Pancreas (tissue), 10 donors: ENCODE measurements around the gene MBD6. TPM values are rescaled to one million over a fixed set of nuclear protein-coding genes. Genes with fewer than 3 reads are reported as not detected.

Experiments
- ATAC-seq, 4 donors: fragments of 200-7000 bp; cut with Tn5 transposase; one replicate each; pipeline versions ENCODE4 v1.8.0 to v1.9.1; 2020; ENCODE audit warnings: mild to moderate bottlenecking in 4 of 4, moderate library complexity in 4 of 4
- DNase-seq, 6 donors: peaks; one replicate each; pipeline ENCODE4 v3.0.0-alpha.2; 2020
- FAIRE-seq: peaks from 2 replicates; lab custom pipeline; 2012; peaks lifted over from hg19 to GRCh38; lab: Jason Lieb, UNC
- H3K27ac ChIP-seq, 4 donors: fragments of 200-600 bp; sonication (generic); 1 replicate in 3 of 4; 2 replicates in 1 of 4; pipeline versions ENCODE4 v1.5.0 to v1.8.0; 2020
- H3K27me3 ChIP-seq, 4 donors: fragments of 200-600 bp; one replicate each; pipeline ENCODE4 v1.8.0; 2021
- H3K36me3 ChIP-seq, 3 donors: fragments of 200-600 bp; sonication (generic) in 1 of 3; one replicate each; pipeline versions ENCODE4 v1.5.0 to v1.8.0; 2020 to 2021
- H3K4me1 ChIP-seq, 3 donors: fragments of 200-600 bp; one replicate each; pipeline ENCODE4 v1.8.0; 2021
- H3K4me3 ChIP-seq, 4 donors: fragments of 200-600 bp; sonication (generic) in 2 of 4; one replicate each; pipeline versions ENCODE4 v1.5.0 to v1.8.0; 2020 to 2021
- H3K9me3 ChIP-seq, 4 donors: fragments of 200-600 bp; one replicate each; pipeline ENCODE4 v1.8.0; 2021
- CTCF ChIP-seq, 4 donors: fragments of 200-600 bp; sonication (generic) in 3 of 4; IDR thresholded peaks; one replicate each; pipeline versions ENCODE4 v1.5.0 to v1.8.0; 2021; ENCODE audit warnings: antibody characterized with exemption in 4 of 4
- WGBS, 2 donors: extraction: QIAGEN DNeasy Blood & Tissue Kit; methylation state at CpG; one replicate each; pipeline ENCODE4 v1.1.7; 2013; 5-methylcytosine and 5-hydroxymethylcytosine counted together
- intact Hi-C, 3 donors: fragments of 100-400 bp; cut with DNase I; formaldehyde crosslinking; loops; one replicate each; pipeline versions ENCODE4 v1.11.1 to v1.14.2; 2022
- polyA plus RNA-seq, 2 donors: library from polyadenylated mRNA; stranded (reverse); fragments of 200-250 nt; gene quantifications; one replicate each; pipeline ENCODE4 v1.2.3, GENCODE V29; 2013
- total RNA-seq, 6 donors: library from RNA; stranded (reverse); fragmentation: NEBNext Ultra II Directional in 4 of 6; extraction: Animal tissue kit (Norgen Biotek cat#: 25700) in 4 of 6; gene quantifications; one replicate each; pipeline versions ENCODE4 v1.2.1 to v1.2.4, GENCODE V29; 2021 to 2023
- donor health status: healthy with polysubstance abuse.
- donor health status: DM: no; HTN: no; CAD: no; lungs with moderate emphysema.
- donor health status: DM: no; HTN: no; CAD: no.
- donor health status: control.
- donor health status: control.
- donor health status: Bipolar disorder and iron deficiency.
- donor health status: DM: yes; HTN: yes; CAD: no.
- donor health status: DM: no; HTN: no; CAD: no.
- donor health status: DM: no; HTN: no; CAD: no.
- donor health status: DM: yes; HTN: yes; CAD: no.

The MBD6 gene
- total and polyA plus RNA-seq, 8 donors: 37.4 to 87.1 (median 51.9) TPM

- peaks cover 0 to 4% (median 0%) of the 10 kb centered on the region in 4 donors for H3K27me3 ChIP-seq
- ATAC-seq (no peak), FAIRE-seq (no peak), DNase-seq (peak in 1 of 6 donors; percentile 43)
- WGBS, 2 donors: 64 to 73% methylated on average over 7 of the region's 7 CpGs
- H3K4me1 ChIP-seq: peaks cover 3 to 5% (median 3%) of the 10 kb centered on the region in 3 donors
- H3K27ac ChIP-seq: no peak overlapping the region
- no peaks in the 10 kb centered on the region for H3K36me3 ChIP-seq
- no peaks in the 10 kb centered on the region for H3K9me3 ChIP-seq
- intact Hi-C loops: no loop called here
- peak overlapping the region in 1 of 4 donors; percentile 55 for H3K4me3 ChIP-seq
- TF ChIP-seq CTCF (IDR thresholded peaks at IDR 0.05): no peak
Observed at GRCh38 chr12:57474862-57475261, 47.8 kb upstream of the MBD6 start.

- ATAC-seq: peak; percentile 60 to 73 (median 66)
- WGBS, 2 donors: 8% methylated on average over 46 to 84 of the region's 84 CpGs
- H3K9me3 ChIP-seq: no peaks in the 10 kb centered on the region
- no peak overlapping the region for H3K27ac ChIP-seq
- H3K36me3 ChIP-seq: no peaks in the 10 kb centered on the region
- peak in 3 of 6 donors; percentile 52 to 85 (median 79) for DNase-seq
- peak overlapping the region; percentile 12 to 55 (median 30) for H3K4me3 ChIP-seq
- FAIRE-seq: no peak
- intact Hi-C loops: no loop called here
- peaks cover 0 to 4% (median 0%) of the 10 kb centered on the region in 4 donors for H3K27me3 ChIP-seq
- peaks cover 3 to 5% (median 3%) of the 10 kb centered on the region in 3 donors for H3K4me1 ChIP-seq
- TF ChIP-seq CTCF (IDR thresholded peaks at IDR 0.05): no peak
Observed at GRCh38 chr12:57475271-57476161, 47.1 kb upstream of the MBD6 start.

GRCh38 chr12:57476162-57476992 is 46.2 kb upstream of the MBD6 start:
- no peaks in the 10 kb centered on the region for H3K36me3 ChIP-seq
- H3K27ac ChIP-seq: no peak overlapping the region
- H3K9me3 ChIP-seq: no peaks in the 10 kb centered on the region
- intact Hi-C loops: no loop called here
- ATAC-seq (peak; percentile 12 to 29 (median 24)), FAIRE-seq (no peak), DNase-seq (peak in 1 of 6 donors; percentile 61)
- peaks cover 0 to 4% (median 0%) of the 10 kb centered on the region in 4 donors for H3K27me3 ChIP-seq
- WGBS, 2 donors: 27 to 28% methylated on average over 29 of the region's 29 CpGs
- no peak for TF ChIP-seq CTCF (IDR thresholded peaks at IDR 0.05)
- H3K4me3 ChIP-seq: peak overlapping the region; percentile 12 to 55 (median 30)
- H3K4me1 ChIP-seq: peaks cover 3 to 5% (median 3%) of the 10 kb centered on the region in 3 donors

GRCh38 chr12:57476993-57477709 is 45.5 kb upstream of the MBD6 start:
- Histone ChIP-seq H3K36me3 (no peaks in the 10 kb centered on the region), H3K4me3 (peak overlapping the region in 1 of 4 donors; percentile 55), H3K27me3 (peaks cover 0 to 4% (median 0%) of the 10 kb centered on the region in 4 donors), H3K27ac (peak overlapping the region in 2 of 4 donors; percentile 33 to 41), H3K4me1 (peaks cover 3 to 5% (median 3%) of the 10 kb centered on the region in 3 donors), H3K9me3 (no peaks in the 10 kb centered on the region)
- TF ChIP-seq CTCF (IDR thresholded peaks at IDR 0.05): no peak
- no peak for FAIRE-seq
- DNase-seq: peak in 1 of 6 donors; percentile 36
- 81 to 84% methylated on average over 14 to 15 of the region's 15 CpGs for WGBS, 2 donors
- intact Hi-C loops: no loop called here
- ATAC-seq: no peak
